ENCODE results near the gene AKAP17A.

GRCh38 chrX:1591102-1591862 is at the start of gene AKAP17A:
- TF ChIP-seq POU2F2 (IDR thresholded peaks at IDR 0.05; ENCODE audit: low read depth, low read length) (no peak; the same call in 1 of the 2 replicates), TAF1 (IDR thresholded peaks at IDR 0.05; ENCODE audit: low read depth, low read length) (peak; percentile 71)

All from GM12891 (cell line).